GM20000 (cell line): ENCODE data around the gene RRAGC.

ENCODE experiments used
- DNase-seq: peaks from one replicate; pipeline ENCODE4 v3.0.0; 2012; ENCODE audit warnings: low spot score
- CTCF ChIP-seq: IDR thresholded peaks from 2 replicates; pipeline ENCODE4 v1.5.1; 2012; ENCODE audit warnings: mild to moderate bottlenecking, control low read depth; ENCODE audit errors: extremely low read depth, missing control alignments

The RRAGC gene

GRCh38 chr1:38892976-38893375, 33.4 kb upstream of the RRAGC start:
- no peak for DNase-seq
- TF ChIP-seq CTCF, result no peak

- TF ChIP-seq CTCF, result no peak
- DNase-seq, result no peak
Observed at GRCh38 chr1:38891753-38892152, 32.2 kb upstream of the RRAGC start.

- no peak for TF ChIP-seq CTCF
- DNase-seq, result no peak
Observed at GRCh38 chr1:38889589-38889988, 30.0 kb upstream of the RRAGC start.

GRCh38 chr1:38888423-38889333, 29.1 kb upstream of the RRAGC start:
- TF ChIP-seq CTCF, result no peak
- DNase-seq, result no peak

GRCh38 chr1:38885092-38885491, 25.5 kb upstream of the RRAGC start:
- no peak for TF ChIP-seq CTCF
- no peak for DNase-seq

GRCh38 chr1:38881487-38881886, 21.9 kb upstream of the RRAGC start, which contains the start of gene GJA9:
GJA9 (minus strand) TSS chr1:38881587; CDS start chr1:38876098, 5,489 bp downstream.
- no peak for DNase-seq
- TF ChIP-seq CTCF, result no peak

GRCh38 chr1:38875811-38876210, 16.2 kb upstream of the RRAGC start:
- no peak for DNase-seq

More at GRCh38 chr1:38875811-38876210, 16.2 kb upstream of the RRAGC start:
- TF ChIP-seq CTCF, result no peak
